SK-N-SH treated with all-trans-retinoic acid at 6 μM for 48 hours (cell line): ENCODE measurements around the gene MAGI3.

Experiments used
- ARNTL ChIP-seq: fragments of 450-650 bp; formaldehyde crosslinking; IDR thresholded peaks from 2 replicates; pipeline ENCODE4 v1.5.0; 2020; ENCODE audit warnings: low read depth, mild to moderate bottlenecking, moderate library complexity, borderline replicate concordance
- CREB5 ChIP-seq: fragments of 250-450 bp; sonication (Bioruptor Pico); IDR thresholded peaks from 2 replicates; pipeline ENCODE4 v1.5.1; 2020; ENCODE audit warnings: low read depth, mild to moderate bottlenecking, moderate library complexity
- CSRNP3 ChIP-seq: fragments of 250-450 bp; sonication (Bioruptor Pico); IDR thresholded peaks from 2 replicates; pipeline ENCODE4 v1.5.1; 2021; ENCODE audit warnings: mild to moderate bottlenecking, moderate library complexity
- ISL1 ChIP-seq: fragments of 250-450 bp; sonication (Bioruptor Pico); IDR thresholded peaks from 2 replicates; pipeline ENCODE4 v2.1.2; 2022; ENCODE audit warnings: mild to moderate bottlenecking, moderate library complexity
- PATZ1 ChIP-seq: fragments of 250-450 bp; sonication (Bioruptor Pico); IDR thresholded peaks from 2 replicates; pipeline ENCODE4 v1.8.0; 2020; ENCODE audit warnings: mild to moderate bottlenecking, moderate library complexity, borderline replicate concordance
- PPARA ChIP-seq: fragments of 250-450 bp; sonication (Bioruptor Pico); IDR thresholded peaks from 2 replicates; pipeline ENCODE4 v1.5.0; 2020; ENCODE audit warnings: mild to moderate bottlenecking, borderline replicate concordance
- RARB ChIP-seq: fragments of 250-450 bp; sonication (Bioruptor Pico); IDR thresholded peaks from 2 replicates; pipeline ENCODE4 v1.8.0; 2021; ENCODE audit warnings: mild to moderate bottlenecking, moderate library complexity
- ZC3H10 ChIP-seq: fragments of 250-450 bp; sonication (Bioruptor Pico); IDR thresholded peaks from 2 replicates; pipeline ENCODE4 v1.5.1; 2021; ENCODE audit warnings: mild to moderate bottlenecking, moderate library complexity
- ZFP3 ChIP-seq: fragments of 250-450 bp; sonication (Bioruptor Pico); IDR thresholded peaks from 2 replicates; pipeline ENCODE4 v1.5.0; 2020; ENCODE audit warnings: mild to moderate bottlenecking, moderate library complexity
- ZFP30 ChIP-seq: fragments of 450-650 bp; formaldehyde crosslinking; IDR thresholded peaks from 2 replicates; pipeline ENCODE4 v1.5.0; 2022; ENCODE audit warnings: mild to moderate bottlenecking, moderate library complexity

- TF ChIP-seq ISL1 (no peak), PPARA (CRISPR knock-in tag) (no peak), ZC3H10 (no peak), ARNTL (CRISPR knock-in tag) (no peak), ZFP30 (CRISPR knock-in tag) (no peak), ZFP3 (no peak), PATZ1 (no peak), RARB (no peak), CREB5 (CRISPR knock-in tag) (no peak), CSRNP3 (no peak)
Measured at GRCh38 chr1:113493533-113493932, 103.2 kb downstream of the MAGI3 start.
